ENCODE results near the gene MRPL20. TPM values are rescaled to one million over a fixed set of nuclear protein-coding genes. Genes with fewer than 3 reads are reported as not detected.

MRPL20 gene
- total RNA-seq, 4 donors from 2014 or later: 123 to 199 (median 160) TPM

DNA sequence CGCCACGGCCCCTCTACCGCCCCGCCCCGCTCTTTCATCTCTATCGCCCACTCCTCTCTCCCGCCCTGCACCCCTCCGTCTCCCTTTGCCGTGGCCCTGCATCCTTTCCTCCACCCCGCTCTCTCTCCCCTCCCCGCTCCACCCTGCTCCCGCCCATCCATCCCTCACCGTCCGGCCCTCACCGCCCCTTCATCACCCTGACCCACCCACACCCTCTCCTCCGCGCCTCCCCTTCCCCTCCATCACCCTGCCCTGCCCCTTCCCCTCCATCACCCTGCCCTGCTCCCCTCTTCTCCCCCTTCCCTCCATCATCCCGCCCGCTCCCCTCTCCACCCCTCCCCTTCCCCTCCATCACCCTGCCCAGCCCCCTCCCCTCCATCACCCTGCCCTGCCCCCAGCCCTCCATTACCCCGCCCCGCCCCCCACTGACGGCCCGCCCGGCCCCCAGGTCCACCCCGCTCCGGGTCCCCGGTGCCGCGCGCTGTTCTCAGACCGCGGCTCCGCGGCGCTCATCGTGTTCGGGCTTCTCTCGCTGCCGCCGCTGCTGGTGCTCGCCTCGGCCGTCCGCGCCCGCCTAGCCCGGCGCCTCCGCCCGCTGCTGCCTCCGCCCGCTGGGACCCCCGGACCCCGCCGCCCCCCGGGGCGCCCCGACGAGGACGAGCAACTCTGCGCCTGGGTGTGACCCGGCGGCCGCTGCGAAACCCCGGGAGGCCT lies 20.2 kb upstream of the MRPL20 start:
- WGBS, 2 donors: 21 to 23% methylated on average over 18 of the region's 66 CpGs
- Histone ChIP-seq H3K4me3 (replicated peaks in 1 of 3) (peak overlapping the region in 1 of 3 donors; percentile 24), H3K4me1 (peaks cover 9 to 29% of the 10 kb centered on the region in 2 donors), H3K27ac (peak overlapping the region in 1 of 3 donors; percentile 30), H3K36me3 (no peaks in the 10 kb centered on the region), H3K9me3 (no peaks in the 10 kb centered on the region), H3K27me3 (no peaks in the 10 kb centered on the region)
- TF ChIP-seq, protein P1, sequence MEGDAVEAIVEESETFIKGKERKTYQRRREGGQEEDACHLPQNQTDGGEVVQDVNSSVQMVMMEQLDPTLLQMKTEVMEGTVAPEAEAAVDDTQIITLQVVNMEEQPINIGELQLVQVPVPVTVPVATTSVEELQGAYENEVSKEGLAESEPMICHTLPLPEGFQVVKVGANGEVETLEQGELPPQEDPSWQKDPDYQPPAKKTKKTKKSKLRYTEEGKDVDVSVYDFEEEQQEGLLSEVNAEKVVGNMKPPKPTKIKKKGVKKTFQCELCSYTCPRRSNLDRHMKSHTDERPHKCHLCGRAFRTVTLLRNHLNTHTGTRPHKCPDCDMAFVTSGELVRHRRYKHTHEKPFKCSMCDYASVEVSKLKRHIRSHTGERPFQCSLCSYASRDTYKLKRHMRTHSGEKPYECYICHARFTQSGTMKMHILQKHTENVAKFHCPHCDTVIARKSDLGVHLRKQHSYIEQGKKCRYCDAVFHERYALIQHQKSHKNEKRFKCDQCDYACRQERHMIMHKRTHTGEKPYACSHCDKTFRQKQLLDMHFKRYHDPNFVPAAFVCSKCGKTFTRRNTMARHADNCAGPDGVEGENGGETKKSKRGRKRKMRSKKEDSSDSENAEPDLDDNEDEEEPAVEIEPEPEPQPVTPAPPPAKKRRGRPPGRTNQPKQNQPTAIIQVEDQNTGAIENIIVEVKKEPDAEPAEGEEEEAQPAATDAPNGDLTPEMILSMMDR (IDR thresholded peaks at IDR 0.05): no peak
- TF ChIP-seq POLR2A (IDR thresholded peaks at IDR 0.05): no peak
- no peak for DNase-seq
- intact Hi-C loops (cut with DNase I): no loop called here

DNA sequence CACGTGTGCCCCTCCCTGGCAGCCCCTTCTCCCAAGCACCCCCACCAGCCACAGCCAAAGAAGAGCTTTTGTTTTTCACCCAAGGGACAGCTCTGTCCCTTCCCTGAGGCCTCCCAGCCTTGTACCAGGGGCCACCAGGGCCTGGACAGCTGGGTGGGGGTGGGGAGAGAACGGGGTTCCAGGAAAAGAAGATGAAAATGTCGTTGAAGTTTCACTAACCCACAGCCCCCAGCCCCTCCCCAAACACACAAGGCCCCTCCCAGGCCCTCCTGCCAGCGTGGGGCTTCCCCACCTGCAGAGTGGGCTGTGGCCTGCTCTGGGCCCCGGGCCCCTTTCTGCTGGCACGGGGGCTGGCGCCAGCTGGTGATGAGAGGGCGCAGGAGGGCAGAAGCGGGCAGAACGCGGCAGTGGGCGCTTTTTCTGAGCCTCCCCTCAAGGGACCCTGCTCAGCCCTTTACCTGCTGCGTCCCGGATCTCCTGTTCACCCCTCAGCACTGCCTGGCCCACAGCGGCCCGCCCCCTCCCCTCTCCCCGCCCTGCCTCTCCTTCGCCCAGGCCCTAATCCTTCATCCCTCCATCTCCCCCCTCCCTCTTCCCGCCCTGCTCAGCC lies 19.5 kb upstream of the MRPL20 start:
- no peak overlapping the region for H3K27ac ChIP-seq
- no peaks in the 10 kb centered on the region for H3K27me3 ChIP-seq
- no peak overlapping the region for H3K4me3 ChIP-seq (replicated peaks in 1 of 3)
- peaks cover 9 to 22% of the 10 kb centered on the region in 2 donors for H3K4me1 ChIP-seq
- TF ChIP-seq, protein P1 (IDR thresholded peaks at IDR 0.05): no peak
- no peak for TF ChIP-seq POLR2A (IDR thresholded peaks at IDR 0.05)
- no peak for DNase-seq
- H3K9me3 ChIP-seq: no peaks in the 10 kb centered on the region
- intact Hi-C loops (cut with DNase I): no loop called here
- WGBS, 2 donors: 28 to 34% methylated on average over 18 of the region's 19 CpGs
- H3K36me3 ChIP-seq: no peaks in the 10 kb centered on the region

DNA sequence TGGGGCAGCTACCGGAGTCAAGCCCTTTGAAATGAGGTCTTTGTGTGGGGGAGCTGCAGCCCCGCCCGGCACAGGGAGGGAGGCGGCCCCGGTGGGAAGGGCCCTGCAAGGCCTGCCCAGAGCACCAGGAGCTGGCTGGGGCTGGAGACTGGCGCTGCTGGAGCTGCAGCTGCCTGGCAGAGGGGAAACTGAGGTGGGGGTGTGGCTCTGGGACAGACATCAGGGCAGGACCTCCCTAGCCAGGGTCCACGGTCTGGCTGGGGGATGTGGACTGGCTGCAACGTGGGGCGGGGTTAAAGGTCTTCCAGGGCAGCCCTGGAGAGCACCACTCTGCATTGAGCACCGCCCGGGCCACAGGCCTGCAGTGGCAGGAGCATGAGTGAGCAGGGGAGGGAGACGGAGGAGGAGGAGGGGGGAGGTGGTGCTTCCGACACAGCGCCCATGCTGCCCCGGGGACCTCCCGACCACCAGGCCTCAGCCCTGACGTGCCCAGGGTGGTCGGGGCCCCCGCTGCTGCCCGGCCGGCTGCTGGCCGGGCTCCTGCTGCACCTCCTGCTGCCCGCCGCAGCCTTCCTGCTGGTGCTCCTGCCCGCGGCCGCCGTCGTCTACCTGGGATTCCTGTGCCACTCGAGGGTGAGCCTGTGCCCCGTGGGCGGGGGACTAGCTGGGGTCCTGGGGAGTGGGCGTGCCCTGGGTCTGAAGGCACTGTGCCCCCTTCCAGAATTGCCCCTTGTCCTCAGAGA lies 18.8 kb upstream of the MRPL20 start:
- H3K27me3 ChIP-seq: no peaks in the 10 kb centered on the region
- intact Hi-C loops (cut with DNase I): no loop called here
- H3K4me1 ChIP-seq: peaks cover 9 to 16% of the 10 kb centered on the region in 2 donors
- no peak for DNase-seq
- no peaks in the 10 kb centered on the region for H3K36me3 ChIP-seq
- no peak overlapping the region for H3K27ac ChIP-seq
- WGBS, 2 donors: 43 to 45% methylated on average over 19 to 26 of the region's 33 CpGs
- H3K4me3 ChIP-seq (replicated peaks in 1 of 3): no peak overlapping the region
- no peaks in the 10 kb centered on the region for H3K9me3 ChIP-seq
- no peak for TF ChIP-seq POLR2A (IDR thresholded peaks at IDR 0.05)
- TF ChIP-seq, protein P1 (IDR thresholded peaks at IDR 0.05): no peak

DNA sequence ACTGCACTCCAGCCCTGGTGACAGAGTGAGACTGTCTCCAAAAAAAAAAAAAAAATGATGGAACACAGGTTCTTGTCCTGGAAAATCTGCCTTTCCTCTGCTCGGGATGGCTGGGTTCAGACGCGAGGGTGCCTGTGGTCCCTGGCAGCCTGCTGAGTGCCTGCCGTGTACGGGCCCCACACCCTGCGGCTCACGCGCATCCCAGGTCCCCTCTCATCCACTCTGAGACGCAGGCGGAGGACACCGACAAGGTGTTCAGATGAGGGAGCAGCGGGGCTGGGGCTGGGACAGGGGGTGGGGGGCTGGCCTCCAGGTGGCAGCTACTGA lies 18.3 kb upstream of the MRPL20 start:
- Histone ChIP-seq H3K27ac (no peak overlapping the region), H3K4me3 (replicated peaks in 1 of 3) (no peak overlapping the region), H3K9me3 (no peaks in the 10 kb centered on the region), H3K27me3 (no peaks in the 10 kb centered on the region), H3K4me1 (peaks cover 4 to 15% of the 10 kb centered on the region in 2 donors), H3K36me3 (no peaks in the 10 kb centered on the region)
- no peak for DNase-seq
- WGBS, 2 donors: 74 to 85% methylated on average over 12 of the region's 12 CpGs
- intact Hi-C loops (cut with DNase I): no loop called here
- no peak for TF ChIP-seq POLR2A (IDR thresholded peaks at IDR 0.05)
- TF ChIP-seq, protein P1 (IDR thresholded peaks at IDR 0.05): no peak

DNA sequence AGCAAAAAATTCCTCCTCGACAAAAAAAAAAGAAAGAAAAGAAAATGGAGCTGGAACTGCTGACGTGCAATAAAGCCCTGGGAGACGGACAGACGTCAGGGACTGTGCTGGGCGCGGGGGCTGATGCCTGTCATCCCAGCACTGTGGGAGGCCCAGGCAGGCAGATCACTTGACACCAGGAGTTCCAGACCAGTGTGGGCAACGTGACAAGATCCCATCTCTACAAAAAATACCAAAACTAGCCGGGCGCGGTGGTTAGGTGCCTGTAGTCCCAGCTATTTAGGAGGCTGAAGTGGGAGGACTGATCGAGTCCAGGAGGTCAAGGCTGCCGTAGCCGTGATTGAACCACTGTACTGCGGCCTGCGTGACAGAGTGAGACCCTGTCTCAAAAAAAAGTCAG lies 17.6 kb upstream of the MRPL20 start:
- H3K4me3 ChIP-seq (replicated peaks in 1 of 3): no peak overlapping the region
- H3K4me1 ChIP-seq: peaks cover 0 to 9% of the 10 kb centered on the region in 2 donors
- DNase-seq: no peak
- no peaks in the 10 kb centered on the region for H3K36me3 ChIP-seq
- H3K9me3 ChIP-seq: no peaks in the 10 kb centered on the region
- H3K27me3 ChIP-seq: no peaks in the 10 kb centered on the region
- H3K27ac ChIP-seq: no peak overlapping the region
- no peak for TF ChIP-seq POLR2A (IDR thresholded peaks at IDR 0.05)
- TF ChIP-seq, protein P1 (IDR thresholded peaks at IDR 0.05): no peak
- 83 to 85% methylated on average over 15 of the region's 15 CpGs for WGBS, 2 donors
- intact Hi-C loops (cut with DNase I): no loop called here

All from thyroid gland (tissue), 4 donors.